OCI-LY1 (cell line): ENCODE measurements around the gene PTPRO.

Experiments
- H2AFZ ChIP-seq: fragments of 200-600 bp; sonication (generic), shearing (Covaris generic); 2 replicates; pipeline ENCODE4 v1.6.0; 2014; ENCODE audit warnings: antibody characterized with exemption, mild to moderate bottlenecking, low read length
- H3F3A ChIP-seq: fragments of 200-600 bp; sonication (generic), shearing (Covaris generic); 2 replicates; pipeline ENCODE4 v1.6.0; 2014; ENCODE audit warnings: mild to moderate bottlenecking, antibody characterized with exemption, low read length, moderate library complexity; ENCODE audit not compliant: insufficient read depth
- H3K27ac ChIP-seq: fragments of 200-600 bp; sonication (generic); 2 replicates; pipeline ENCODE4 v1.5.1; 2014; ENCODE audit warnings: low read length, mixed run types, mild to moderate bottlenecking, low read depth; ENCODE audit not compliant: poor library complexity, severe bottlenecking
- H3K27me3 ChIP-seq: fragments of 200-600 bp; sonication (generic); 2 replicates; pipeline ENCODE4 v1.6.0; 2014; ENCODE audit warnings: antibody characterized with exemption, mild to moderate bottlenecking, low read length, moderate library complexity; ENCODE audit not compliant: insufficient read depth
- H3K36me3 ChIP-seq: fragments of 200-600 bp; sonication (generic); 2 replicates; pipeline ENCODE4 v1.6.1; 2014; ENCODE audit warnings: mild to moderate bottlenecking, antibody characterized with exemption, low read length, moderate library complexity, mixed read lengths; ENCODE audit not compliant: insufficient read depth
- H3K4me1 ChIP-seq: fragments of 200-600 bp; sonication (generic); 2 replicates; pipeline ENCODE4 v1.5.1; 2014; ENCODE audit warnings: mild to moderate bottlenecking, low read length, moderate library complexity; ENCODE audit not compliant: insufficient read depth, severe bottlenecking
- H3K4me2 ChIP-seq: fragments of 200-600 bp; sonication (generic), shearing (Covaris generic); 2 replicates; pipeline ENCODE4 v1.6.1; 2014; ENCODE audit warnings: low read length
- H3K4me3 ChIP-seq: fragments of 200-600 bp; sonication (generic); 2 replicates; pipeline ENCODE4 v1.5.1; 2014; ENCODE audit warnings: low read length, low read depth, mild to moderate bottlenecking, mixed read lengths; ENCODE audit not compliant: poor library complexity, severe bottlenecking
- H3K79me2 ChIP-seq: fragments of 200-600 bp; shearing (Covaris generic); 2 replicates; pipeline ENCODE4 v1.6.1; 2016; ENCODE audit warnings: mixed run types, low read length, mixed read lengths; ENCODE audit not compliant: insufficient read depth
- H3K9ac ChIP-seq: fragments of 200-600 bp; sonication (generic), shearing (Covaris generic); 2 replicates; pipeline ENCODE4 v1.6.1; 2014; ENCODE audit warnings: mild to moderate bottlenecking, low read length, mixed read lengths
- H3K9me2 ChIP-seq: fragments of 200-600 bp; sonication (generic), shearing (Covaris generic); 2 replicates; pipeline ENCODE4 v1.6.1; 2014; ENCODE audit warnings: low read depth, mild to moderate bottlenecking, low read length, mixed read lengths
- H3K9me3 ChIP-seq: fragments of 200-600 bp; shearing (Covaris generic); 2 replicates; pipeline ENCODE4 v1.6.1; 2014; ENCODE audit warnings: low read length, mixed read lengths
- H4K20me1 ChIP-seq: fragments of 200-600 bp; sonication (generic), shearing (Covaris generic); 2 replicates; pipeline ENCODE4 v1.6.0; 2016; ENCODE audit warnings: mild to moderate bottlenecking, low read length; ENCODE audit not compliant: insufficient read depth
- CTCF ChIP-seq: fragments of 200-600 bp; sonication (generic), shearing (Covaris generic); IDR thresholded peaks from 2 replicates; pipeline ENCODE4 v1.5.1; 2017; ENCODE audit warnings: mild to moderate bottlenecking, antibody characterized with exemption, low read length, moderate library complexity, mixed read lengths
- EZH2 ChIP-seq: fragments of 200-600 bp; sonication (generic), shearing (Covaris generic); IDR thresholded peaks from 2 replicates; pipeline ENCODE4 v1.8.0; 2017; ENCODE audit warnings: borderline replicate concordance, mixed run types, mild to moderate bottlenecking, antibody characterized with exemption, low read length, moderate library complexity, mixed read lengths

Gene PTPRO

GRCh38 chr12:15407025-15407424 lies 84.7 kb downstream of the PTPRO start:
- H3K27me3 ChIP-seq = no peaks in the 10 kb centered on the region
- no peak for TF ChIP-seq CTCF
- no peak for TF ChIP-seq EZH2

GRCh38 chr12:15411842-15412241 lies 89.5 kb downstream of the PTPRO start:
- H3K9me3 ChIP-seq = no peaks in the 10 kb centered on the region
- H3K9me2 ChIP-seq = no peaks in the 10 kb centered on the region
- H3K4me1 ChIP-seq = no peaks in the 10 kb centered on the region
- H3K9ac ChIP-seq = no peak overlapping the region
- no peaks in the 10 kb centered on the region for H4K20me1 ChIP-seq
- TF ChIP-seq EZH2 (no peak), CTCF (no peak)
- no peaks in the 10 kb centered on the region for H3K36me3 ChIP-seq
- no peak overlapping the region for H3K27ac ChIP-seq
- H3K27me3 ChIP-seq = no peaks in the 10 kb centered on the region
- H2AFZ ChIP-seq = no peak overlapping the region
- no peak overlapping the region for H3K4me2 ChIP-seq
- no peak overlapping the region for H3K4me3 ChIP-seq
- no peaks in the 10 kb centered on the region for H3K79me2 ChIP-seq
- no peaks in the 10 kb centered on the region for H3F3A ChIP-seq

More at GRCh38 chr12:15407025-15407424, 84.7 kb downstream of the PTPRO start:
- no peak overlapping the region for H3K4me2 ChIP-seq
- H3K4me3 ChIP-seq = no peak overlapping the region
- no peaks in the 10 kb centered on the region for H4K20me1 ChIP-seq
- H3K79me2 ChIP-seq = no peaks in the 10 kb centered on the region
- no peaks in the 10 kb centered on the region for H3K36me3 ChIP-seq
- H3K9me2 ChIP-seq = no peaks in the 10 kb centered on the region
- H3F3A ChIP-seq = no peaks in the 10 kb centered on the region
- no peak overlapping the region for H3K9ac ChIP-seq
- no peaks in the 10 kb centered on the region for H3K9me3 ChIP-seq
- H2AFZ ChIP-seq = no peak overlapping the region
- no peak overlapping the region for H3K27ac ChIP-seq
- no peaks in the 10 kb centered on the region for H3K4me1 ChIP-seq

- Histone ChIP-seq H4K20me1 (no peaks in the 10 kb centered on the region), H3K9ac (no peak overlapping the region), H3K27me3 (no peaks in the 10 kb centered on the region), H3F3A (no peaks in the 10 kb centered on the region), H3K4me1 (no peaks in the 10 kb centered on the region), H3K27ac (no peak overlapping the region), H3K36me3 (no peaks in the 10 kb centered on the region), H3K4me3 (no peak overlapping the region), H3K4me2 (no peak overlapping the region), H2AFZ (no peak overlapping the region), H3K9me3 (no peaks in the 10 kb centered on the region), H3K9me2 (no peaks in the 10 kb centered on the region), H3K79me2 (no peaks in the 10 kb centered on the region)
- no peak for TF ChIP-seq EZH2
- TF ChIP-seq CTCF = no peak
Observed at GRCh38 chr12:15417691-15418090, 95.4 kb downstream of the PTPRO start.
